Uterus (tissue), 2 donors: ENCODE measurements around the gene CEBPG.

Source experiments
- CTCF ChIP-seq, 4 experiments: fragments of 200-600 bp in 2 of 4; fragments of 450-650 bp in 2 of 4; sonication (generic) in 2 of 4; IDR thresholded peaks; one replicate each; pipeline ENCODE4 v1.5.1; 2016 to 2019; ENCODE audit warnings: antibody characterized with exemption in 4 of 4, mild to moderate bottlenecking in 2 of 4, moderate library complexity in 1 of 4
- POLR2A ChIP-seq, 2 donors: fragments of 450-650 bp; IDR thresholded peaks; one replicate each; pipeline ENCODE4 v1.6.1; 2016; ENCODE audit warnings: antibody characterized with exemption in 2 of 2, mild to moderate bottlenecking in 1 of 2, moderate library complexity in 1 of 2

GRCh38 chr19:33386361-33386858 lies 12.9 kb downstream of the CEBPG start:
- TF ChIP-seq POLR2A (IDR thresholded peaks at IDR 0.05) (no peak), CTCF (IDR thresholded peaks at IDR 0.05) (no peak)
